Smooth muscle cell (in vitro differentiated cells): ENCODE measurements around the gene CCDC61. TPM values are rescaled to one million over a fixed set of nuclear protein-coding genes. Genes with fewer than 3 reads are reported as not detected.

Experiments
- DNase-seq: peaks from one replicate; lab custom pipeline; 2025; ENCODE audit not compliant: unreplicated experiment; lab: John Stamatoyannopoulos, UW
- H2AFZ ChIP-seq: fragments of 200-600 bp; sonication (generic); 2 replicates; pipeline ENCODE4 v1.6.0; 2016; ENCODE audit warnings: antibody characterized with exemption, low read depth, mild to moderate bottlenecking
- H3F3A ChIP-seq: fragments of 200-600 bp; sonication (generic); 2 replicates; pipeline ENCODE4 v1.6.0; 2017; ENCODE audit warnings: antibody characterized with exemption, low read depth
- H3K27ac ChIP-seq: fragments of 200-600 bp; sonication (generic); 2 replicates; pipeline ENCODE4 v1.5.1; 2016; ENCODE audit warnings: low read depth, mild to moderate bottlenecking
- H3K27me3 ChIP-seq: fragments of 200-600 bp; sonication (generic); 2 replicates; pipeline ENCODE4 v1.6.1; 2016; ENCODE audit warnings: low read depth, mild to moderate bottlenecking
- H3K36me3 ChIP-seq: fragments of 200-600 bp; sonication (generic); 2 replicates; pipeline ENCODE4 v1.5.1; 2016; ENCODE audit warnings: low read depth
- H3K4me1 ChIP-seq: fragments of 200-600 bp; sonication (generic); 2 replicates; pipeline ENCODE4 v1.5.1; 2016; ENCODE audit warnings: low read depth
- H3K4me2 ChIP-seq: fragments of 200-600 bp; sonication (generic); 2 replicates; pipeline ENCODE4 v1.6.0; 2016; ENCODE audit warnings: mild to moderate bottlenecking
- H3K4me3 ChIP-seq: fragments of 200-600 bp; sonication (generic); 2 replicates; pipeline ENCODE4 v1.5.1; 2016; ENCODE audit warnings: mild to moderate bottlenecking
- H3K79me2 ChIP-seq: fragments of 200-600 bp; sonication (generic); 2 replicates; pipeline ENCODE4 v1.6.0; 2016; ENCODE audit warnings: low read depth, mild to moderate bottlenecking
- H3K9ac ChIP-seq: fragments of 200-600 bp; sonication (generic); 2 replicates; pipeline ENCODE4 v1.6.0; 2016; ENCODE audit warnings: low read depth
- H3K9me3 ChIP-seq: fragments of 200-600 bp; sonication (generic); replicated peaks from 2 replicates; pipeline ENCODE4 v1.5.1; 2016; ENCODE audit warnings: low read depth
- H4K20me1 ChIP-seq: fragments of 200-600 bp; sonication (generic); 2 replicates; pipeline ENCODE4 v1.6.0; 2016; ENCODE audit warnings: low read depth
- CTCF ChIP-seq: fragments of 200-600 bp; sonication (generic); IDR thresholded peaks from 2 replicates; pipeline ENCODE4 v1.5.1; 2017; ENCODE audit warnings: borderline replicate concordance, mild to moderate bottlenecking, antibody characterized with exemption; ENCODE audit not compliant: insufficient read depth, poor library complexity, severe bottlenecking
- WGBS: methylation state at CpG from one replicate; pipeline ENCODE4 v1.1.7; 2016; ENCODE audit warnings: low lambda C conversion rate; 5-methylcytosine and 5-hydroxymethylcytosine counted together
- polyA plus RNA-seq: library from polyadenylated mRNA; unstranded; fragments of >200 nt; fragmentation: Nextera tagmentation; extraction: Ambion mirVana; gene quantifications from 2 replicates; pipeline ENCODE4 v1.2.1, GENCODE V29; 2016
- total RNA-seq: library from RNA; depleted of rRNA; stranded (reverse); fragments of >200 nt; gene quantifications from 2 replicates; pipeline ENCODE4 v1.2.3, GENCODE V29; 2014

CCDC61 gene
- total and polyA plus RNA-seq, 2 experiments from 2014 or later: 5.3 to 7.0 TPM

- 95% methylated on average over 7 of the region's 7 CpGs for WGBS
- H4K20me1 ChIP-seq: peaks cover 9% of the 10 kb centered on the region
- H3F3A ChIP-seq: no peaks in the 10 kb centered on the region
- H3K4me1 ChIP-seq: no peaks in the 10 kb centered on the region
- no peak for TF ChIP-seq CTCF
- H3K27me3 ChIP-seq: peaks cover 8% of the 10 kb centered on the region
- no peaks in the 10 kb centered on the region for H3K79me2 ChIP-seq
- H3K27ac ChIP-seq: no peak overlapping the region
- no peak for DNase-seq
- no peak overlapping the region for H3K4me2 ChIP-seq
- no peak overlapping the region for H3K9ac ChIP-seq
- H2AFZ ChIP-seq: no peak overlapping the region
- H3K4me3 ChIP-seq: no peak overlapping the region
- H3K9me3 ChIP-seq: no peaks in the 10 kb centered on the region
- no peaks in the 10 kb centered on the region for H3K36me3 ChIP-seq
Measured at GRCh38 chr19:46020819-46021125, 25.5 kb downstream of the CCDC61 start.

- H3K4me1 ChIP-seq: no peaks in the 10 kb centered on the region
Measured at GRCh38 chr19:46021531-46022041, 26.3 kb downstream of the CCDC61 start.

GRCh38 chr19:46022061-46022430, 26.8 kb downstream of the CCDC61 start:
- H3K27ac ChIP-seq: no peak overlapping the region
- H3K9ac ChIP-seq: no peak overlapping the region
- TF ChIP-seq CTCF: no peak
- H3K4me3 ChIP-seq: no peak overlapping the region
- no peak for DNase-seq
- H2AFZ ChIP-seq: no peak overlapping the region
- H3F3A ChIP-seq: no peaks in the 10 kb centered on the region
- no peaks in the 10 kb centered on the region for H3K36me3 ChIP-seq
- H3K4me2 ChIP-seq: no peak overlapping the region
- H3K4me1 ChIP-seq: no peaks in the 10 kb centered on the region
- H3K79me2 ChIP-seq: no peaks in the 10 kb centered on the region
- WGBS: 94% methylated on average over 12 of the region's 12 CpGs
- no peaks in the 10 kb centered on the region for H3K27me3 ChIP-seq
- H4K20me1 ChIP-seq: no peaks in the 10 kb centered on the region
- no peaks in the 10 kb centered on the region for H3K9me3 ChIP-seq

More at GRCh38 chr19:46021531-46022041, 26.3 kb downstream of the CCDC61 start:
- TF ChIP-seq CTCF: no peak
- 90% methylated on average over 11 of the region's 11 CpGs for WGBS
- no peak for DNase-seq
- Histone ChIP-seq H3K4me2 (no peak overlapping the region), H3K9ac (no peak overlapping the region), H3K79me2 (no peaks in the 10 kb centered on the region), H2AFZ (no peak overlapping the region), H3F3A (no peaks in the 10 kb centered on the region), H3K4me3 (no peak overlapping the region), H3K27me3 (no peaks in the 10 kb centered on the region), H3K9me3 (no peaks in the 10 kb centered on the region), H3K27ac (no peak overlapping the region), H3K36me3 (no peaks in the 10 kb centered on the region), H4K20me1 (peaks cover under 1% of the 10 kb centered on the region)
